GM18519 (cell line): ENCODE data around the gene NR4A1.

Experiments
- ATAC-seq: cut with Tn5 transposase; IDR thresholded peaks from one replicate; pipeline ENCODE4 v1.9.1; 2021; ENCODE audit warnings: mild to moderate bottlenecking, moderate library complexity; ENCODE audit not compliant: unreplicated experiment, low FRiP score

The NR4A1 gene

DNA sequence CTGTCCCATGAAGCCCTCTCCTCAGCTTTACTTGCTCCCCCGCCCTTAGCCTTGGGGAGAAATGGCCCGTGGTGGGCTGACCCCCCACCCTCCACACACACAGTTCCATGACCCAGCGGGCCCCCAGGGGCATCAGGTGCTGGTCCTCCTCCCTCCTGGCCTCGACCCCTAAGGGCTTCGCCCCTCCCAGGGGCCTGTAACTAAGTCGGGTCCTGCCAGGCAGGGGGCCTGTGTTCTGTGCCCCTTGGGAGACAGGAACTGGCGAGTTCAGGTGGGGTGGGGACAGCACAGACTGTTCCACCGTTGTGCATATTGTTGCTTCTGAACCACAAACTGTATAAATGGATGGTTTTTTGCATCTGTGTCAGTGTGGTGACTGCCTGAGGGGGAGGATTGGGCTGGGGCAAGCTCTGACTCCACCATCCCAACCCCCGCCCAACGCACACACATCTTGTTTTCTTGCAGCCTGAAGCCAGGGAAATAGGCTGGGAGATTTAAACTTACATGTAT is 35.7 kb upstream of the NR4A1 start:
- no peak for ATAC-seq

DNA sequence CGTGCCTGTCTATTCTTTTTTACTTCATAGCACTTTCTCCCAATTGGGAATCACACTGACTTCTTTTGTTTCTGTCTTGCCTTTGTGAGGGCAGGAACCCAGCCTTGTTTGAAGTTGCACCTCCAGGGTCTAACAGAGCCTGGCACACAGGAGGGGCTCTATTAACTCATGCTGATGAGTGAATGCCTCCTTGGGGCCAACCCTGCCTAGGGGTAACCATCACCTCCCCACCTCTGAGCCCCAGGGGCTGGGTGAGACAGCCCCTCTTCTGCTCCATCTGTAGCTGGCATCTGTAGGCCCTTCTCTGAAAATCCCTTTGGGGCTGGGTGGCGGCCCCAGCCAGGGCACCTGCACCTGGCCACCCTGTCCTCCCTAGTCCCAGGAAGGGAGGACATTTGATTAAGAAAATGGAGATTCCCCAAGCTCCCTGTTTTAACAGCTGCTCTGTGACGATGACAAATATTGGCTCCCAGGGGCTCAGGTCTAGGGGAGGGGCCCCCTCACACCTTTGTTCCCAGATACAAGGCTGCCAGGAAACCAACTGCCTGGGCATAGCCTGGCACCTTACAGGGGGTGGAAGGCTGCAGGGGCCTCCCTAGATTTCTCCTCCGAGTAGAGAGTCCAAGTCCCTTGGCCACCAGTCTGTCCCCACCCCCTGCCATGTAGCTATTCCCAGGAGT is 32.7 kb upstream of the NR4A1 start:
- ATAC-seq, result no peak

DNA sequence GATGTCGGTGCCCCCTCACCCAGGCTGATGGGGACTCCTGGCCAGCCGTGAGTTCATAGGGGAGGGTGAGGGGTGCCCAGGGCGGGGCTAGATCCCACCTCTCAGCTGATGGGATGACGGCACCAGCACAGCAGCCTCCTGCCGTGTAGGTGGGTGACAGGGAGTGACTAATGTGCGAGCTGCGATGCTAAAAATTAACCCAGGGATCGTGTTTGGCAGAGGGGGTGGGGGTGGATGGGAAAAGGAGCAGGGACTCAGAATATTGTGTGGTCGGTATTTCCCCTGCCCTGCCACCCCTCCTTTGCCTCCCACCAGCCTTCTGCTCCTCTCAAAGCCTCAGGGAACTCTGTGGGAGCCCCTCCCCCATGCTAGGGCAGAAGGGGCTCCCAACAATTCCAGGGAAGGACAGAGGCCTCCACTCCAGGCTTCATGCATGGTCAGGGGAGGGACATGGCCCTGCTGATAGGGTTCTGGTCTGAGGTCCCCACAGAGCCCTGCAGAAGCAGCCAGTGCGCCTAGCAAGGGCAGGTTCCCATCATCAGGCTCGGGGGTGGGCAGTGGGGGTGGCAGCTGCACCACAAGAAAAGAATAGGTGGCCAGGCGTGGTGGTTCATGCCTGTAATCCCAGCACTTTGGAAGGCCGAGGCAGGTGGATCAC is 32.0 kb upstream of the NR4A1 start:
- no peak for ATAC-seq

DNA sequence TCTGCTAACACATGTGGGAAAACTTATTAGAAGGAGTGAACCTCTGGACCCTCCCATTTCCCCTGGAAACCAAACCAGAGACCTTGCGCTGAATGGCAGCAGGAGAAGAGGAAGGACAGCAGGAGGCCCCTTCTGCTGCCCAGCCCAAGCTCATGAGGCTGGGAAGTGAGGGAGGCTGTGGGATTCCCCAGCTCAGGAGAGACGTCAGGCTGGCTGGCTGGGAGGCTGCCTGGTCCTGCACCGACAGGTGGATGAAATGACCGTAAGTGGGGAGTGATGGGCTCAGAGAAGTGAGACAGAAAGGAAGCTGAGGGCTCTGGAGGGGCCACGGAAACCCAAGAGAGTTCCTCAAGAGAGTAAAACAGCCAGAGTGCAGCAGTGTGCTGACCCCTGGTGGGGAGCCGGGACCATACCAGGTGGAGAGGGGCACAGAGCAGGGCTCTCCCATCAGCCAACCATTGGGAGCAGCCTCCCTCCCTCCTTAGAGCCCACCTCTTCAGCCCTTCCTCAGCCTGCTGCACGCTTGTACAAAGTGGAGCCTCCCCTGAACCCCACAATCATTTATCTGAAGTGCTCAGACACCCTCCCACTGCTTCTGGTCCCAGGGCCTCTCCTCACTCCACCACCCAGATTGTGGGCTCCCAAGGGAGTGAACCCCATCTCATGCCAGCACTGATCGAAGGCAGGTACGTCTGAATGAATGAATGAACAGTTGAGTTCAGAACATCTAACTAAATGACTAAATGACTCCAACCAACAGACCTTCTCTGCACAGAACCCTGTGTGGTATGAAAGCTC is 30.5 kb upstream of the NR4A1 start:
- ATAC-seq, result no peak

DNA sequence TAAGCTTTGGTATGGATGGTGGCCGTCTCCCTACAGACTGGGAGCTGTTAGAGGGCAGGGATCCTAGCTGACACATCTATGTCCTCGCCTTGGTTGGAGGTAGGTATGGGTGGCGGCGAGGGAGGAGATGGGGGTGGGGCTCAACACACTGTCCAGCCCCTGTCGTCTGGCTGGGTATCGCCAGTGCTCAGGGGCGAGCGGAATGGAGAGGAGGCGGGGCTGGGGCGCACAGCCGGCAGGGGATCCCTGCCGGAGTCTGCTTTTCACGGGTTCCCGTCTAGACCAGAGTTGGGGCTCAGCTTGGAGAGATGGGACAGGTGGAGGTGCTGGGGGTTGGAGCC is 28.4 kb upstream of the NR4A1 start:
- ATAC-seq, result no peak

DNA sequence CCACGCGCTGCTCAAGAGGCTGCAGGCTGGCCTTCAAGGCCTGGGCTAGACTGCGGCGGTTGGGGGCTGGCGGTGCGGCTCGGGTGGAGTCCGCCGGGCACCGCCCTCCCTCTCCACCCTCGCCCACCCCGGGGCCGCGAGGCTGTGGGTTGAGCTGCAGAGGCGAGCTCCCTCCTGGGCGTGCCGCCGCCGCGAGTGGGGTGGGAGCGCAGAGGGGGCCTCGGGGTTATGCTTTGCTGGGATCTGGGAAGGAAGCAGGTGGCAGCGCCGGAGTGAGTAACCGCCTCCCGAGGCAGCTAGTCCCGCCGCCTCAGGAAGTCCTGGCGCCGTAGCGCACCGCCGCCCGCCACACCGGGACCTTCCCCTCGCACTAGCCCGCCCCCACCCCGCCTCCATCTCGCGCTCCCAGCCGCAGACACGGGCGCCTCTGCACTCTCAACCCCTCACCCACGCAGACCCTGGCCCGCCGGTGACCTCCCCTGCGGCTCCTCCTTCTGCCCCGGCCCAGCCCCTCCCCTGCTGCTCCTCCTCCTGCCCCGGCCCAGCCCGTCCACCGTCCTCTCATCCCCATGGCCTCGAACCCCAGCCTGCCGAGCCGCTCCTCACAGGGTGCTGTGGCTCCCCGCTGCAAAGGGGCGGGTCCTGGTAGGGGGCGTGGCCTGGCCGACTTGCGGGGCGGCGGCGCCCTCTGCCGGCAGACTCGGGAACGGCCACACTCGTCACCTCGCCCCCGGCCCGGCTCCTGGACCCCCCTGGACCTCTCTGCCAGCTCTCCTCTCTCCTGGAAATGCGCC is 27.9 kb upstream of the NR4A1 start:
- ATAC-seq, result no peak

DNA sequence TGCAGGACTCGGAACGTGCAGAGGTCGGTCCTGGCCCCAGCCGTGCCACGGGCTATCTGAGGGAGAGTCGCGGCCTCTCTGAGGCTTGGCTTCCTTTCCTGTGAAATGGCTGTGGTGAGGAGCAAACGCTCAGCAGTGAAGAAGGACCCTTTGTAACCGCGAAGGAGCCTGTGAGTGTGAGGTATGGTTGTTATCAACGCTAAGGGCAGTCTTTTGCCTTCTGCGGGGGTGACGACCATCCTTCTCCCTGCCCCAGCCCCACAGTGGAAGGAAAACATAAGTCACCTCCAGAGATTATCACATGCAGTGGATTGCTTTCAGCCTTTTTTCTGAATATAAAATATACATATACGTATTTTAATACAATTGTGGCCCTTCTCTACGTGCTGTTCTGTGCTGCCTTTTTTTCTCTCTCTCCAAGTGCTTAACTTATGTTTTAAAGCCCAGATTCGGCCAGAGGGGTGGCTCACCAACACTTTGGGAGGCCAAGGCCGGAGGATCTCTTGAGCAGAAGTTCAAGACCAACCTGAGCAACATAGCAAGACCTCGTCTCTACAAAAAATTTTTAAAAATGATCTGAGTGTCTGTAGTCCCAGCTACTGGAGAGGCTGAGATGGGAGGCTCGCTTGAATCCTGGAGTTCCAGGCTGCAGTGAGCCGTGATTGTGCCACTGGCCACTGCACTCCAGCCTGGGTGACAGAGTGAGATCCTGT is 27.1 kb upstream of the NR4A1 start:
- no peak for ATAC-seq

DNA sequence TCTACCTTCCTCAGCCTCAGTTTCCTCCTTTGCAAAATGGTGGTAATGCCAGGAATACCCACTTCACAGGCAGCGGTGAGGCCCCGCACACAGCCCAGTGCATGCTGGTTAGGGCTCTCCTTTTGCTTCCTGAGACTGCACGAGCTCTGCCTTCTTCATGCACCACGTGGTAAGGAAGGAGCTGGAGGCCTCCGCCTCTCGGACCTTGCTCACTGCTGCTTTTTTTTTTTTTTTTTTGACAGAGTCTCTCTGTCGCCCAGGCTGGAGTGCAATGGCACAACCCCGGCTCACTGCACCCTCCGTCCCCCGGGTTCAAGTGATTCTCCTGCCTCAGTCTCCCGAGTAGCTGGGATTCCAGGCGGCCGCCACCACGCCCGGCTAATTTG is 26.4 kb upstream of the NR4A1 start:
- no peak for ATAC-seq

DNA sequence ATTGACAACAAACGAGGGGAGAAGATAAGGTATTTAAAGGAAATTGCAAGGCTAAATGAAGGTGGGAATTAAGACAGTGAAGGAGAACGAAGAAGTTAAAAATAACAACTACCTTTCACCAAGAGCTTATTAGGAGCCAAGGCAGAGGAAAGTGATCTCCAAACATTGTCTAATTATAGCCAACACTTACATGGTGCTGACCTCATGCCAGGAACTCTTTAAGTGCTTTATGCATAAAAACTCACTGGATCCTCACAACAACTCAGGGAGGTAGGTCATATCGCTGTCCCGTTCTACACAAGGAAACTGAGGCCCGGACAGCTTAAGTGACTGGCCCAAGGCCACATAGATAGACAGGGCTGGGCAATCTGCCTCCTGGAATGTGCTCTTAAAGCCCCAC is 25.0 kb upstream of the NR4A1 start:
- ATAC-seq, result no peak

DNA sequence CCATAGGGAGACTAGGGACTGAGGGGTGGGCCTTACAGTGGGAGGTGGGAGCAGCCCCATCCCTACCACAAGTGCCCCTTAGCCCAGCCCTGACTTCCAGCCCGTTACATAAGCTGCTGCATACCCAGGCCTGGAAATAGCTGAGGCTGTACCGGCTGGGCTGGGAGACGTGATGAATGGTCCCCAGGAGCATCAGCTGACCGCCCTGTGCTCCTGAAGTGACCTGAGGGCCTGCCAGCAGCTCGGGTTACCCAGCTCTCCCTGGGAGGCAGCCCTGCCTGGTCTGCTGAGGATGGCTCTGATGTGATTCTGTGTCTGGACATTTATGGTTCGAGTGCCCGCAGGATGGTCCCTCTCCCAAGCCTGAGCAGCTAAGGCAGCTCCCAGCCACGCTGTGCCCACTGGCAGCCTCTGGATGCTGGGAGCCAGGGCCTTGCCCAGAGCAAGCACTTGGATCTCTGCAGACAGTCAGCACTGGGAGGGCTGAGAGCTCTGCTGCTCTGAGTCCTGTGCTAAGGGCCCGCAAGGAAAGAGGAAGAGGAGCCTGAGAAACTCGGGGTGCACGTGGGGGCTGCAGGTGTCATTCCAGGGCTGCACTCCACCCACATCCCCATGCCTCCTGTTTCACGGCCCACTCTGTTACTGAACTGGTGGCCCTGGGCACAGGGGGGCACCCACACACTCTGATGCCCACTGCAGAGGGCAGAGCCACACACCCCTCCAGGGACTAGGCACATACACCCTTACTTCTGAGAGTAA is 24.0 kb upstream of the NR4A1 start:
- no peak for ATAC-seq

DNA sequence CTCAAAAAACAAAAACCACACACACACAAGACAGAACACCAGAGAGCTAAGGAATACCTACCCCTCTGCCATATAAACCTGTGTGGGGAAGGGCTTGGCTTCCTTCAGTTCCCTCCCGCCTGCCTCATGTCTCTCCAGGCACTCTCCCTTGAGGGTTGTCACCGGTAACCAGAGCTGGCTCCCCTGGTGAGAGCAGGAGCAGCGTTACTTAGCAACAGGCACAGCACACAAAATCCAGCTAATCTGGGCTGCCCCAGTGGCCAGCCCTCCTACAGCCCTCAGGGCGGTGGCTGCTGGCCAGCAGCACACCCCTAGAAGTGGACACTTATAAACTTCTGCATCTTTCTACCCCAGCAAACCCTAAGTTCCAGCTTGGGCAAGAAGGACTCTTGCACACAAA is 21.6 kb upstream of the NR4A1 start:
- no peak for ATAC-seq

DNA sequence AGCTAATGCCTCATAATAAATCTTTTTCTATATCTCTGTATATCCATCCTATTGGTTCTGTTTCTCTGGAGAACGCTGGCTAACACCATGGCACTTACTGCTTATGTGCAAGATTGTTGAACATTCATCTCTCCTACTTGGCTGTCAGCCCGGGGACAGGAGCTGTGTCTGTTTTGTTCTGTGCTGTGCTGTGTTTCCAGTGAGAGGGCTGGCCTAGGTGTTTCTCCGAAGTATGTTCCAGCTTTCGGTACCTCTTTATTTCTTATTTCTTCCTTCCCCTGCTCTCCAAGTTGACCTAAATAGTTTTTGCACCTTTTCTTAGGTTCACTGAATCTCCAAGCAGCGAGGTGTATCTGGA is 18.8 kb upstream of the NR4A1 start:
- ATAC-seq, result no peak

DNA sequence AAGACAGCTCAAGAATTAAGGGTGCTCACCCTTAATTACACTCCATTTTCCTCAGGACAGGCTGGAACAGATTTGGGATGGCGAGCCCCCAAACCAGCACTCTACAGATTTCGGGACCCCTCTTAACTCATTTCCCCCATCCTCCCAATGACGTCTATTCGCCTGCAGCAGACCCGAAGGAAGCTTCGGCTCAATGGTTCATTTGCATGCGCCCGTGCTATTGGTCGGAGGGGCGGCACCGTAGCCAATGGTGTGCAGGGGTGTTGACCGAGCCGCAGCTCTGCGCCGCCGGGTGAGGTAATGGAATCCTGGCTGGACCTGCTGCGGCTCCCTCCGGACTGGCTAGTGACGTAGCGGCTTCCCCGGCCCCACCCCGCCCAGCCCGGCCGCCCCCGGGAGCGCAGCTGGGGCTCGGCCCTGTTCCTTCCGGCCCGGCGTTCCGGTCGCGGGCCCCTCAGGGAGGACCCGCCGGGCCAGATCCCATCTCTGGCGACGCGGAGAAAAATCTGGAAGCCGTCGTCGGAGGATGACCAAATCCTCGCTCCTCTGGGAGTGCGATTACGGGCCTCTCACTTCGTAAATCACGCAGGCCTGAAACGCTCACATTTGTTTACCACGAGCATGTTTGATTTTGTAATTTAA is 18.3 kb upstream of the NR4A1 start:
- ATAC-seq, result peak; percentile 75

DNA sequence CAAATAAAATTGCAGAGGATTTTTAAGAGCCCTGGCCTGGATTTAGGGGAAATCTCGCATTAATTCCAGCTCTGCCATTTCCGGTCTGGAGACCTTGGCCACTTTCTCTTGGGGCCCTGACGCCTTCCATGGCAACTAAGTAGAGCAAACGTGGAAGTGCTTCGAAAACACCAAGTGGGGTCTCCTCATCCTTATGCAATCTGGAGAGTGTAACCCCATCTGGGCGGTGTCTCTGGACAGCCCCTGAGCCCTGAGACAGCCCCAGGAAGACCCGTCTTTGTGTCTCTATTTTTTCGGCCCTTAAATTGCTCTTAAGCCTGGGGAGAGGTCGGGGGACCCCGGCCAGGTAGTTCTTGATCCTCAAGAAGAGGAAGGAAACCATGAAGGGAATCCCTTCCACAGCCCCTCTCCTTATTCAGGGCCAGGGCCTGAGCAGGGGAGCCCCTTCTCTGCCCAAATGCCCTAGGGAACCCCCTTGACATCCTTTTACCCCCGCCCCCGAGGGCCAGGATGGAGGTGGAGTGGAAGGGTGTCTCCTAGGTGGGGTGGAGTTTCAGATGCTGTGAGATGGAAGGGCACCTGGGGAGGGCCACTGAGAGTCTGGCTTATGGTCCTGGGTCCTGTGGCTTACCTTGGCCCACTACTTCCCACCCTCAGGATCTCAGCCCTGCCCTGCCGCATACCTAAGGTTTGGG is 17.6 kb upstream of the NR4A1 start:
- no peak for ATAC-seq

DNA sequence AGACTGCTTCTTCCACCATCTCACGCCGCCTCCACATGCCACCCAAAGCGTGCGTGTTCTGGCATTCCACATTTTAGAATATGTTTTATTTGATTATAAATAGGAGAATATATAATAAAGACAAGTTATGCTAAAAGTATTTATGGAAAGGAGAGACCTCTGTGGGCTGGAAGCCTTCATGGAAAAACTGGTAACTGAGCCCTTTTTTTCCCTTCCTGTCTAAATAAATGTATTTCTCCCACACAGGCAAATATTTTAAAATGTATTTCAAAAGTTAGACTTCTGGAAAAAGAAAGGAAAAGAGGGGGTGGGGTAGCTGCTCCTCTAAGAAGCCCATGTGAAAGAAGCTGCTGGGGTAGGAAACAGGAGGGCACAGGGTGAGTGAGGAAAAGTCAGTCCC is 16.1 kb upstream of the NR4A1 start:
- ATAC-seq, result no peak

DNA sequence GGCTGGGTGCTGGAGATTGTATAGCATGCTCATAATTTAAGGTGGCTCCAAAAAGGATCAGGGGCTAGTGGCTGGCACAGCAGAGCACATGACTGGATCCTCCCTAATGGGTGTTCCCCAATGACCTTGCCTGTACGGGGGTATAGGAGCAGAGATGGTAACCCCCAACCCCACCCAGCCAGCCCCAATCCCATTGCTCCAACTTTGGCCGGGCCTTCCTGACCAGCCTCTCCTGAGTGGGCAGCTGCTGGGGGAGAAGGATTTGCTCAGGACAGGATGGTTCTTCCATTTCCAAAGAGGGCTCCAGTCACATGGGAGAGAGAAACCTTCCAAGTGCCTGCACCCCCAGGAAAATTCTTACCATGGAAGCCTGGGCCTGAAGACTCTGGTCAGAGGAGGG is 15.3 kb upstream of the NR4A1 start:
- ATAC-seq, result no peak

DNA sequence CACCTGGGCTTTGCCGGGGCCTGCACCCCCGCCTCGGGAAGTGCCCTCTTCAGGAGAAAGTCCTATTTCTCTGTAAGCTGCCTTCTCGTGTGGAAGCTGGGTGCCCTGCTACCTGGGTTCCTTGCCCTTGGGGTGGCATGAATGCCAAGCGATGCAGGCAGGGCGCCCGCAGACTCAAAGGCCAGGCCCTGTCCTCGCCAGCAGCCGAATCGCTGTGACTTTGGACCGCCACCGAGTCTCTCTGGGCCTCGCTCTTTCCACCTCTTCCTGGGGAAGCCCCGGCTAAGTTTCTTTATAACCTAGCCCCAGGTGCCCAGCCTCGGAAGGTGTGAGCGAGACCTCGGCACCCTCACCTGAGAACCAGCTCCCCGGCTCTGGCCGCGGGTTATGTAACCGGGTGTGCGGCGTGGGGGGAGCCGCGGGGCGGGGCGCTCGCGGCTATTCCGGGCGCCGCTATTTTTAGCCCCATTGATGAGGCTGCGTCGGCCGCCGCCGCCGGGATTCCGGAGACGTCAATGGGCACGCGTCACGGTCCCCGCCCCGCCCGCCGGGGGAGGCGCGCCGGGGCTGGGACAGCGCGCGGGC is 14.6 kb upstream of the NR4A1 start:
- ATAC-seq, result no peak

DNA sequence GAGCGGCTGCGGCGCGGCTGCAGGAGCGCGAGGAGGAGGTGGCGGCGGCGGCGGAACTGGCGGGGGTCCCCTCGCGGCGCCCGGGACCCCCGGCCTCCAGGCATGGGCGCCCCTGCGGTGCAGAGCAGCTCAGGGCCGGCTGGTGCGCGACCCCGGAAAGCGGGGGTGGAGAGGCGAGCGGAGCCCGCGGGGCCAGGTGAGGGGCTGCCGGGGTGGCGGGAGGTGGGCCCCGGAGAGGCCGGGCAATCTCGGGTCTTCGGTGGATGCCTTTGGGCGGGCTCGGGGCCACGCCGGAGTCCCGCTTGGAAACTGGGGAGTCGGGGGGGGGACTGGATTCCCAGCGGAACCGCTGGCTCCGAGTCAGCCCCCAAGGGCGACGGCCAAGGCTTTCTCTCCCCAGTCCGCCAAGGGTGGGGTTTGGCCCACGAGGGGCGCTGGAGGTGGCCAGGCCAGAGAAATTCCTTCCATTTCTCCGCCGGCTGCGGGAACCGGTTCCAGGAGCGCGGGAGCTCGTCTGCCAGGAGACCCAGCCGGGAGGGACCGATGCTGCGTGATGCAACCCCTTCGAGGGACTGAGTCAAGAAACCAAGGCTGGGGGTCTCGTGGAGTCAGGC is 13.9 kb upstream of the NR4A1 start:
- ATAC-seq, result no peak
